Measurements from ENCODE around the gene VSTM4. TPM values are rescaled to one million over a fixed set of nuclear protein-coding genes. Genes with fewer than 3 reads are reported as not detected.

Gene VSTM4
- polyA plus RNA-seq, 1 of the 3 experiments (the other 2 are of a cell fraction): 0.39 TPM

- H3F3A ChIP-seq (replicated peaks; ENCODE audit: insufficient read depth): no peaks in the 10 kb centered on the region
- POLR2A ChIA-PET: no interaction called here
- CTCF ChIA-PET: interaction anchor here (0.7 to 2.5 kb wide), 7 partner anchors 23 to 541 kb away, joined by 3 to 8 read pairs (median 4); no protein-coding TSS in a partner anchor
- H2AFZ ChIP-seq (ENCODE audit: low read depth): no peak overlapping the region
- WGBS (ENCODE audit: low lambda C conversion rate): 50% methylated on average over 4 of the region's 5 CpGs
- H3K9me2 ChIP-seq: no peaks in the 10 kb centered on the region
- no peak overlapping the region for H3K4me2 ChIP-seq
- H4K20me1 ChIP-seq (ENCODE audit: insufficient read depth): no peaks in the 10 kb centered on the region
- no peak overlapping the region for H3K9ac ChIP-seq
- no peaks in the 10 kb centered on the region for H3K79me2 ChIP-seq (ENCODE audit: insufficient read depth)
- H3K36me3 ChIP-seq (replicated peaks in 1 of 2; ENCODE audit: control insufficient read depth in 1 of 2, insufficient read depth in 2 of 2, low read length in 1 of 2): no peaks in the 10 kb centered on the region
- TF ChIP-seq, protein P1, sequence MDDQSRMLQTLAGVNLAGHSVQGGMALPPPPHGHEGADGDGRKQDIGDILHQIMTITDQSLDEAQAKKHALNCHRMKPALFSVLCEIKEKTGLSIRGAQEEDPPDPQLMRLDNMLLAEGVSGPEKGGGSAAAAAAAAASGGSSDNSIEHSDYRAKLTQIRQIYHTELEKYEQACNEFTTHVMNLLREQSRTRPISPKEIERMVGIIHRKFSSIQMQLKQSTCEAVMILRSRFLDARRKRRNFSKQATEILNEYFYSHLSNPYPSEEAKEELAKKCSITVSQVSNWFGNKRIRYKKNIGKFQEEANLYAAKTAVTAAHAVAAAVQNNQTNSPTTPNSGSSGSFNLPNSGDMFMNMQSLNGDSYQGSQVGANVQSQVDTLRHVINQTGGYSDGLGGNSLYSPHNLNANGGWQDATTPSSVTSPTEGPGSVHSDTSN (IDR thresholded peaks at IDR 0.05): no peak
- TF ChIP-seq TAF1 (IDR thresholded peaks at IDR 0.05; ENCODE audit: borderline replicate concordance, low read depth, low read length): no peak
- no peak for TF ChIP-seq TEAD4 (IDR thresholded peaks at IDR 0.05; ENCODE audit: borderline replicate concordance, insufficient read depth)
- no peak for TF ChIP-seq FOXM1 (IDR thresholded peaks at IDR 0.05; ENCODE audit: low read depth)
- no peak for TF ChIP-seq ELF1 (IDR thresholded peaks at IDR 0.05)
- no peak for TF ChIP-seq EZH2phosphoT487 (IDR thresholded peaks at IDR 0.05; ENCODE audit: borderline replicate concordance, low read depth)
- TF ChIP-seq YY1 (IDR thresholded peaks at IDR 0.05; ENCODE audit: low read depth): no peak
- no peak for TF ChIP-seq POLR2AphosphoS5 (IDR thresholded peaks at IDR 0.05; ENCODE audit: low read depth, low read length)
- TF ChIP-seq FOSL2 (IDR thresholded peaks at IDR 0.05; ENCODE audit: borderline replicate concordance, low read depth): no peak
- TF ChIP-seq CHD2 (IDR thresholded peaks at IDR 0.05; ENCODE audit: low read length, partially characterized antibody): no peak
- TF ChIP-seq ZBTB33 (IDR thresholded peaks at IDR 0.05; ENCODE audit: borderline replicate concordance, low read depth): no peak
- TF ChIP-seq RAD21 (IDR thresholded peaks at IDR 0.05; ENCODE audit: low read length): no peak
- TF ChIP-seq RXRA (IDR thresholded peaks at IDR 0.05; ENCODE audit: borderline replicate concordance, low read depth): no peak
- no peak for TF ChIP-seq EP300 (IDR thresholded peaks at IDR 0.05; ENCODE audit: borderline replicate concordance in 1 of 2, low read depth in 1 of 2, low read length in 1 of 2)
- no peak for TF ChIP-seq USF2 (IDR thresholded peaks at IDR 0.05; ENCODE audit: borderline replicate concordance, low read depth, low read length)
- TF ChIP-seq NRF1 (IDR thresholded peaks at IDR 0.05; ENCODE audit: low read depth, low read length): no peak
- TF ChIP-seq, protein P2, sequence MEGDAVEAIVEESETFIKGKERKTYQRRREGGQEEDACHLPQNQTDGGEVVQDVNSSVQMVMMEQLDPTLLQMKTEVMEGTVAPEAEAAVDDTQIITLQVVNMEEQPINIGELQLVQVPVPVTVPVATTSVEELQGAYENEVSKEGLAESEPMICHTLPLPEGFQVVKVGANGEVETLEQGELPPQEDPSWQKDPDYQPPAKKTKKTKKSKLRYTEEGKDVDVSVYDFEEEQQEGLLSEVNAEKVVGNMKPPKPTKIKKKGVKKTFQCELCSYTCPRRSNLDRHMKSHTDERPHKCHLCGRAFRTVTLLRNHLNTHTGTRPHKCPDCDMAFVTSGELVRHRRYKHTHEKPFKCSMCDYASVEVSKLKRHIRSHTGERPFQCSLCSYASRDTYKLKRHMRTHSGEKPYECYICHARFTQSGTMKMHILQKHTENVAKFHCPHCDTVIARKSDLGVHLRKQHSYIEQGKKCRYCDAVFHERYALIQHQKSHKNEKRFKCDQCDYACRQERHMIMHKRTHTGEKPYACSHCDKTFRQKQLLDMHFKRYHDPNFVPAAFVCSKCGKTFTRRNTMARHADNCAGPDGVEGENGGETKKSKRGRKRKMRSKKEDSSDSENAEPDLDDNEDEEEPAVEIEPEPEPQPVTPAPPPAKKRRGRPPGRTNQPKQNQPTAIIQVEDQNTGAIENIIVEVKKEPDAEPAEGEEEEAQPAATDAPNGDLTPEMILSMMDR (IDR thresholded peaks at IDR 0.05): no peak
- TF ChIP-seq GATA2 (CRISPR knock-in tag; IDR thresholded peaks at IDR 0.05): no peak
- TF ChIP-seq FOXJ3 (CRISPR knock-in tag; IDR thresholded peaks at IDR 0.05): no peak
- no peak for TF ChIP-seq GABPA (IDR thresholded peaks at IDR 0.05; ENCODE audit: low read depth)
- no peak for DNase-seq
- no peaks in the 10 kb centered on the region for H3K9me3 ChIP-seq
- H3K27ac ChIP-seq (ENCODE audit: low read depth in 2 of 2, low read length in 1 of 2): no peak overlapping the region
- no peaks in the 10 kb centered on the region for H3K27me3 ChIP-seq (ENCODE audit: insufficient read depth)
- H3K4me1 ChIP-seq (ENCODE audit: control insufficient read depth in 1 of 2, insufficient read depth in 2 of 2, low read depth in 1 of 2, low read length in 1 of 2): no peaks in the 10 kb centered on the region; a peak in 1 of 4 replicates
- no peak overlapping the region for H3K4me3 ChIP-seq (ENCODE audit: low read depth in 2 of 2, low read length in 1 of 2)
These were observed 137.0 kb downstream of the VSTM4 start for GRCh38 chr10:48978318-48978717.
